NCI-H2227 treated with DMSO at 0.1 percent for 48 hours (cell line): ENCODE measurements around the gene CES2.
A peak's percentile ranks its signal among the peaks of the same experiment; 100 is the strongest.
"Not testable (repeated sequence)": the region's sequence is repeated elsewhere in the genome, so short reads cannot be mapped to it uniquely, and the experiment has no call there.

ENCODE experiments used
- DNase-seq: peaks from one replicate; lab custom pipeline; 2025; lab: John Stamatoyannopoulos, UW

CES2 gene

DNA sequence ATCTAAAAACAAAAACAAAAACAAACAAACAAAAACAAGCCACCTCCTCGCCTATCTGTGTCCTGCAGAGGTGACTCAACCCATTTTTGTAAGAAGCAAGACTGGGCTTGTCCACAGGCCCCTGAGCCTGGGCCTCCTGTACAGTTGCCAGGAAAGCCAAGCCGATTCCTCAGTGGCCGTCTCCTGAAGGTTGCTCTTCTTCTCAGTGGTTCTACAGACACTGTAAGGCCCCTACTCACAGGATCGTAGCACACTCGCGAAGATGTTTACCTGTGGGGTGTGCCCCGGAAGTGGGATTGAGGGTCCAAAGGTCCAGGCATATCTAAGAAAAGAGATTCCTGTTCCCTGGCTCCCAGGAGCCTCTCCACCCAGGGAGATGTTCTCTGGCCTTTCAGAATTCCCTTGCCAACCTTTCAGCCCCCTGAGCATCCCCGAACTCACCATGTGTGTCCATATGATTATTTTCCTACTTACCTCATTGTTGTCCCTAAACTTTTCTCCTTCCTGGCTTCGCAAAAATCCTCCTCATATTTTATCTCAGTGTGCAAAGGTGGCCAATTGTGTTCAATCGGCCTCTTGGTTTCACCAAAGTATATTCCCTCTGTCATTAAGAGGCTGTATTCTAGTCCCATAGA lies 18.3 kb downstream of the CES2 start:
- DNase-seq = no peak

DNA sequence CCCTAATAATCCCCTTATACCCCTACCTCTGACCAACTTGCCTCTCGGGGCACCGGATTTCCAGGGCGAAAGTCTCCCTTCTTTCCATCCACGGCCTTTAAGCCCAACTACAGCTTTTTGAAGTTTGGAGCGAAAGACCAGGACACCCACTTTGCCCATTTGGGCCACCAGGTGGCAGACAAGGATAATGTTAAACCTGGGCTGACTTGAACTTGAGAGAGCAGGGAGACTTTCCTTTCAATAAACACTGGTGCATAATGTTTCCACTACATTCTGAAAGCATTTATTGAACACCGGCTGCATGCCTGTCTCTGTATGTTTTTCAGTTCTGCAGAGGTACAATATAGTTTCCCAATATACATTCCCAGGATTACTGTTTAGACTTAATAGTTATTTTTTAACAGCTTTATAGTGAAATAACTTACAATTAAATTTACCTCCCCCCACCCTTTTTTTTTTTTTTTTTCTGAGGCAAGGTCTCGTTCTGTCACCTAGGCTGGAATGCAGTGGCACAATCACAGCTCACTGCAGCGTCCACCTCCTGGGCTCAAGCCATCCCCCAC lies 18.9 kb downstream of the CES2 start:
- DNase-seq = peak; percentile 56

DNA sequence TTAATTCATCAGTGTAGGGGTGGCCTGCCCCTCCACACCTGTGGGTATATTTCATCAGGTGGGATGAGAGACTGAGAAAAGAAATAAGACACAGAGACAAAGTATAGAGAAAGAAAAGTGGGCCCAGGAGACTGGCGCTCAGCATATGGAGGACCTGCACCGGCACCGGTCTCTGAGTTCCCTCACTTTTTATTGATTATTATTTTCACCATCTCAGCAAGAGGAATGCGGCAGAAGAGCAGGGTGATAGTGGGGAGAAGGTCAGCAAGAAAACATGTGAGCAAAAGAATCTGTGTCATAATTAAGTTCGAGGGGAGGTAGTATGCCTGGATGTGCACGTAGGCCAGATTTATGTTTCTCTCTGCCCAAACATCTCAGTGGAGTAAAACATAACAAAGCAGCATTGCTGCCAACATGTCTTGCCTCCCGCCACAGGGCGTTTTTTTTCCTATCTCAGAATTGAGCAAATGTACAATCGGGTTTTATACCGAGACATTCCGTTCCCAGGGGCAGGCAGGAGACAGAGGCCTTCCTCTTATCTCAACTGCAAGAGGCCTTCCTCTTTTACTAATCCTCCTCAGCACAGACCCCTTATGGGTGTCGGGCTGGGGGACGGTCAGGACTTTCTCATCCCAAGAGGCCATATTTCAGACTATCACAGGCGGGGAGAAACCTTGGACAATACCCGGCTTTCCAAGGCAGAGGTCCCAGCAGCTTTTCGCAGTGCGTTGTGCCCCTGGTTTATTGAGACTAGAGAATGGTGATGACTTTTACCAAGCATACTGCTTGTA lies 20.2 kb downstream of the CES2 start:
- DNase-seq = not testable (repeated sequence)

DNA sequence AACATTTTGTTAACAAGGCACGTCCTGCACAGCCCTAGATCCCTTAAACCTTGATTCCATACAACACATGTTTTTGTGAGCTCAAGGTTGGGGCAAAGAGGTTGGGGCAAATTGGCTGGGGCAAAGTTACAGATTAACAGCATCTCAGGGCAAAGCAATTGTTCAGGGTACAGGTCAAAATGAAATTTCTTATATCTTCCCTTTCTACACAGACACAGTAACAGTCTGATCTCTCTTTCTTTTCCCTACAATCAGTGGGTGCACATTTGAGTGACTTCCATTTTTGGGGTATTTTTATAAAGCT lies 20.8 kb downstream of the CES2 start:
- DNase-seq = not testable (repeated sequence)

DNA sequence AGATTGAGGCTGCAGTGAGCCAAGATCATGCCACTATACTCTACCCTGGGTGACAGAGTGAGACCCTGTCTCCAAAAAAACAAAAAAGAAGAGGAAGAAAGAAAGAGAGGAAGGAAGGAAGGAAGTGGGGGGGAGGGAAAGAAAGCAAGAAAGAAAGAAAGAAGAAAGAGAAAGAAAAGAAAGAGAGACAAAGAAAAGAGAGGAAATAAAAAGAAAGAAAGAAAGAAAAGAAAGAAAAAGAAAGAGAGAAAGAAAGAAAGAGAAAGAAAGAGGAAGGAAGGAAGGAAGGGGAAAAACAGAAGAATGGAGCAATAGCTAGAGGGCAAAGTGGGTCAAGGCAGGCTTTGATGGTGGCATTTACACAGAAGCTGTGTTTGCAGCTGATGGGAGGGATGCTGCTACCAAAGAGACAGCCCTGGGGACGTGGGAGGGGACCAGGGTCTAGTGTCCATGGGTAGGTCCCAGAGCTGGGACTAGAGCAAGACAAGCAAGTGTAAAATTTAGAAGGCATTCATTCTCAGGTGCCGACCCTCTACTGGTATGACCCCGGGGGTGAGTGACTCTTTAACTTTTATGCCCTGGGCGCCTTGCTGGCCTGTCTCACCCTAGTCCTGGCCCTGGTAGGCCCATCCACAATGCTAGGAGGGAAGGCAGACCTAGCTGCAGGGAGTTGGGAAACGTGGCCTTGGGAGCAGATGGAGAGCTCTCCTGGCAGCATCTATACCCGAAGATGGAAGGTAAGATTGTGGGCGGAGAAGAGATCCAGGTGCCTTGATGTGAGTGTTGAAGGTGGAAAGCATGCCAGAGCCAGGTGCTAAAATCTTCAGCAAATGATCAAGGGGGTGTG lies 23.8 kb downstream of the CES2 start:
- no peak for DNase-seq

DNA sequence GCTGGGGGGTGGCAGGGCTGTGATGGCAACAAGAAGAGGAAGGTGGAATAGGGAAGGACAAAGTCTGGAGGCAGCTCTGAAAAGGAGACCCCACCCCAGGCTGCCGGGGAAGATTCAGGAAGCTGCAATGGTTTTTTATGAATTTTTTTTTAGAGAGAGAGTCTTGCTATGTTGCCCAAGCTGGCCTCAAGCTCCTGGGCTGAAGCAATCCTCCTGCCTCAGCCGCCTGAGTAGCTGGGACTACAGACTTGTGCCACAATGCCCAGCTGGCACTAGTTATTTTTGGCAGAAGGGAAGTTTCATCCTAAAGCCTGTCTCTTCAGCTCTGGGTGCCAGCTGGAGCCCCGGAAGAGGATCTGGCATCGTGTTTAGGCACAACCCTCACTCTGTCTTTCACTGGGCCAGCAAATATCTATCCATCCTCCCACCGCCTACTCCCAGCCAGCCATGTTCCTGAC lies 24.4 kb downstream of the CES2 start:
- no peak for DNase-seq

DNA sequence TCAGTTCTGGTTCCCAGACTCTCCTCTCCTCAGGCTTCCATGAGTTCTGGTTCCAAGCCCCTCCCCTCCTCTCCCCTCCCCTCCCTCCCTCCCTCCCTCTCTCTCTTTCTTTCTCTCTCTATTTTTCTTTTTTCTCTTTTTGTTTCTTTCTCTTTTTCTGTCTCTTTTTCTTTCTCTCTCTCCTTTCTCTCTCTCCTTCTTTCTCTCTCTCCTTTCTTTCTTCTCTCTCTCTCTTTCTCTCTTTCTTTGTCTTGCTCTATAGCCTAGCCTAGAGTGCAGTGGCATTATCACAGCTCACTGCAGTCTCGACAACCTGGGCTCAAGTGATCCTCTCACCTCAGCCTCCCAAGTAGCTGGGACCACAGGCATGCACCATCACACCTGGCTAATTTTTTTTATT lies 25.0 kb downstream of the CES2 start:
- no peak for DNase-seq

DNA sequence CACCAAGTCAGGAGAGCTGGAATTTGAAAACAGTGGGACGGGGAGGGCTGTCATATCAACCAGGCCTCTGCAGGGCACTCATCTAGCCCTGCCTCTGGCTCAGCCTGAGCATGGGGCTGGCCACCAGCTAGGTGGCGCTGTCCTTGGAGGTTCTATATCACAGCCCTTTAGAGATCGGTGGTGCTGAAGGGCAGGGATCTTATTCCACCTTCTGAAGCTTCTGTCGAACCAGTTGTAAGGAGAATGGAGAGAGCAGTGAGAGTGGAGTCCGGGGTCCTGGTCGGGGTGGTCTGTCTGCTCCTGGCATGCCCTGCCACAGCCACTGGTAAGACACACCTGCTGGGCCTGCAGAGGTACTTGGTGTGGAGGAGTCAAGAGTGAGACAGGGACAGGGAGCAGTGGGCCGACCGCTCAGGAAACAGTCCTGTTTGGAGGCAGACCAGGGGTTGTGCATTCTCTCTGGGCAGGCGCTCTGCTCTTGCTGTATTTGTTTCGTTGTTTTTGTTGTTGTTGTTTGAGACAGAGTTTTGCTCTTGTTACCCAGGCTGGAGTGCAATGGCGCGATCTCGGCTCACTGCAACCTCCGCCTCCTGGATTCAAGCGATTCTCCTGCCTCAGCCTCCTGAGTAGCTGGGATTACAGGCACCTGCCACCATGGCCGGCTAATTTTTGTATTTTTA lies 25.9 kb downstream of the CES2 start, which contains the start of gene CES3:
Gene CES3, plus strand, starts transcription at position 202 of the 680 bp plus-strand sequence. Its CDS starts 42 bp downstream, at position 244.
- peak; percentile 54 for DNase-seq

DNA sequence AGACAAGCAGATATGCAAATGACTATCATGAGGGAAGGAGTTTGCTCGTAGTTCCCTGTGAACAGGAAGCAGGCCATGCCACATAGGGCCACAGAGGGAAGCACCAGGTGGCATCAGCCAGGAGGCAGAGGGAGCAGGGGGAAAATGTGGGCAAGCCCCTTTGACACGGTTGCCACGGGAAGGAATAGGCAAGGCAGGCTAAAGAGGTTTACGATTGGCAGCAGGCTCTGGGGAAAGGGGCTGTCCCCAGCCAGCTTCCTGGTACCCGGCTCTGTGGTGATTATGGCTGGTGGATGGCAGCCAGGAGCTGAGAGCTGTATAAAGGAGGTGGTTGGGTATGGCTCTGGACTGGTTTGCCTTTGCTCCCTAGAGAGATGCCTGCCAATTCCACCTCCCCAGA lies 26.6 kb downstream of the CES2 start:
- no peak for DNase-seq

DNA sequence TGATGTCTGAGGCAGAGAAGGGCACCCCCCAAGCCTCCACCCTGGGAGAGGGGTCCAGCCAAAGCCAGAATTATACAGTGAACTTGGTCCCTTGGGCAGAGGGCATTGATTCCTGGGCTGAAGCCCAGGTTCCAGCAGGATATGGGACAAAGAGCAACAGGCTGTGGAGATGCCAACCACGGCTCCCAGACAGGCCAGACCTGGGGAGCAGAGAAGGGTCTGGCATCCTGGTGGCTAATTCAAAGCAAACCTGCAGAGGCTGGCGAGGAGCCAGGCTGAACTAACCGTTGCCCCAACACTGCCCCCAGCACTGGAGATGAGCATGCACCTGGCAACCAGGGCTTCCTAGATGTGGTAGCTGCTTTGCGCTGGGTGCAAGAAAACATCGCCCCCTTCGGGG lies 28.7 kb downstream of the CES2 start:
- DNase-seq = no peak

DNA sequence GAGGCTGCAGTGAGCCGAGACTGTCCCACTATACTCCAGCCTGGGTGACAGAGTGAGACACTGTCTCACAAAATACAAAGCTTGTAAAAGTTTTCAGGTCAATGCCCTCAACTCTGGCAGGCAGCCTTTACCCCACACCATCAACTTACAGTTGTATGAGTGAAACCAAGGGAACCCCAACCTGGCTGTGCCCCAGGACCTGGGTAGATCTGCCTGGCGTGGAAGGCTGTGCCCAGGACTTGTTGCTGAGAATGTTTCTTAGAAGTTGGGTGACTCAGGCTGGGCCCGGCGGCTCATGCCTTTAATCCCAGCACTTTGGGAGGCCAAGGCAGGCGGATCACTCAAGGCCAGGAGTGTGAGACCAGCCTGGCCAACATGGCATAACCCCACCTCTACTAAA lies 33.5 kb downstream of the CES2 start:
- no peak for DNase-seq

DNA sequence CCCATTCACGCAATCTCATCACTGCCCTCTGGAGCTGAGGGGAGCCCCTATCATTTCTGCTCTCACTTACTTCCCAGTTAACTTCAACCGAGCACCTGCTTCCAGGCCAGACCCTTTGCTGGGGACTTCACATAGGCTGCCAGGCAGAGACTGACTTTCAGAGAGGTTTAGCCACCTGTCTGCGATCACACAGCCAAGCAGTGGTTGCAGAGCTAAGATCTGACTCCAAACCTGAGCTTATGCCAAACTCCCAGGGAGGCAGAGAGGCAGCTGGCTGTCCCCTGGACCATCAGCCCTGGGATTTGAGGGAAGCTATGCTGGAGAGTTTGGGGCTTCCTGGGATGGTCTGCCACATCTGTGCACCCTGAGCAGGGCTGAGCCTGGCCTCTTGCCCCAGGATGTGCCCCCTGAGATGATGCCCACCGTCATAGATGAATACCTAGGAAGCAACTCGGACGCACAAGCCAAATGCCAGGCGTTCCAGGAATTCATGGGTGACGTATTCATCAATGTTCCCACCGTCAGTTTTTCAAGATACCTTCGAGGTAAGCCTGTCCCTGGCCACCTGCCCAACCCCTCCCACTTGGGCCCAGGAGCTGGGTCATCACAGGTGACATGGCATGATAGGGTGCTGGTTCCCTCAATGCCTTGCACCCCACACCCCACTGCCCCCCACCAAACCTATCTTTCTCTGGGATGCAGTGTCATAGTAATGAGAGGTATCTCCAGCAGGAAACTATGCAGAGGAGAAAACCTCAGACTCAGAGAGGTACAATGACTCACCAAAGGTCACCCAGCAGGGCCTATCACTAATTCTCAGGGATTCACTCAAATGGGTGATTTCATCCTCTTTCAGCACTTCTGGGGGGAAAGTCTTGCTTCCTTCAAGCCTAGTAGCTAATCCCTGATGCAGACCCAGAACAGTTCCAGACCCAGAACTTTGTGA lies 35.7 kb downstream of the CES2 start:
- DNase-seq = no peak

DNA sequence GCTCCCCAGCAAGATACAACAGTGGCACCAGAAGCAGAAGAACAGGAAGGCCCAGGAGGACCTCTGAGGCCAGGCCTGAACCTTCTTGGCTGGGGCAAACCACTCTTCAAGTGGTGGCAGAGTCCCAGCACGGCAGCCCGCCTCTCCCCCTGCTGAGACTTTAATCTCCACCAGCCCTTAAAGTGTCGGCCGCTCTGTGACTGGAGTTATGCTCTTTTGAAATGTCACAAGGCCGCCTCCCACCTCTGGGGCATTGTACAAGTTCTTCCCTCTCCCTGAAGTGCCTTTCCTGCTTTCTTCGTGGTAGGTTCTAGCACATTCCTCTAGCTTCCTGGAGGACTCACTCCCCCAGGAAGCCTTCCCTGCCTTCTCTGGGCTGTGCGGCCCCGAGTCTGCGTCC lies 37.7 kb downstream of the CES2 start:
- DNase-seq = no peak

DNA sequence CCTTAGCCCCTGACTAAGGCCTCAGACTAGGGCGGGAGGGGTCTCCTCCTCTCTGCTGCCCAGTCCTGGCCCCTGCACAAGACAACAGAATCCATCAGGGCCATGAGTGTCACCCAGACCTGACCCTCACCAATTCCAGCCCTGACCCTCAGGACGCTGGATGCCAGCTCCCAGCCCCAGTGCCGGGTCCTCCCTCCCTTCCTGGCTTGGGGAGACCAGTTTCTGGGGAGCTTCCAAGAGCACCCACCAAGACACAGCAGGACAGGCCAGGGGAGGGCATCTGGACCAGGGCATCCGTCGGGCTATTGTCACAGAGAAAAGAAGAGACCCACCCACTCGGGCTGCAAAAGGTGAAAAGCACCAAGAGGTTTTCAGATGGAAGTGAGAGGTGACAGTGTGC lies 38.4 kb downstream of the CES2 start:
- DNase-seq = no peak

DNA sequence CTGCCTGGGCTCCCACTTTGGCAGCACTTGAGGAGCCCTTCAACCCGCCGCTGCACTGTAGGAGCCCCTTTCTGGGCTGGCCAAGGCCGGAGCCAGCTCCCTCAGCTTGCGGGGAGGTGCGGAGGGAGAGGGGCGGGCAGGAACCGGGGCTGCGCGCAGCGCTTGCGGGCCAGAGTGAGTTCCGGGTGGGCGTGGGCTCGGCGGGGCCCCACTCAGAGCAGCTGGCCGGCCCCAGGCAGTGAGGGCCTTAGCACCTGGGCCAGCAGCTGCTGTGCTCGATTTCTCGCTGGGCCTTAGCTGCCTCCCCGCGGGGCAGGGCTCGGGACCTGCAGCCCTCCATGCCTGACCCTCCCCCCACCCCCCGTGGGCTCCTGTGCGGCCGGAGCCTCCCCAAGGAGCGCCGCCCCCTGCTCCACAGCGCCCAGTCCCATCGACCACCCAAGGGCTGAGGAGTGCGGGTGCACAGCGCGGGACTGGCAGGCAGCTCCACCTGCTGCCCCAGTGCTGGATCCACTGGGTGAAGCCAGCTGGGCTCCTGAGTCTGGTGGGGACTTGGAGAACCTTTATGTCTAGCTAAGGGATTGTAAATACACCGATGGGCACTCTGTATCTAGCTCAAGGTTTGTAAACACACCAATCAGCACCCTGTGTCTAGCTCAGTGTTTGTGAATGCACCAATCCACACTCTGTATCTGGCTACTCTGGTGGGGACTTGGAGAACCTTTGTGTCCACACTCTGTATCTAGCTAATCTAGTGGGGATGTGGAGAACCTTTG lies 39.0 kb downstream of the CES2 start:
- DNase-seq = not testable (repeated sequence)

DNA sequence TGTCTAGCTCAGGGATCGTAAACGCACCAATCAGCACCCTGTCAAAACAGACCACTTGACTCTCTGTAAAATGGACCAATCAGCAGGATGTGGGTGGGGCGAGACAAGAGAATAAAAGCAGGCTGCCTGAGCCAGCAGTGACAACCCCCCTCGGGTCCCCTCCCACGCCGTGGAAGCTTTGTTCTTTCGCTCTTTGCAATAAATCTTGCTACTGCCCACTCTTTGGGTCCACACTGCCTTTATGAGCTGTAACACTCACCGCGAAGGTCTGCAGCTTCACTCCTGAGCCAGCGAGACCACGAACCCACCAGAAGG lies 39.6 kb downstream of the CES2 start:
- not testable (repeated sequence) for DNase-seq

DNA sequence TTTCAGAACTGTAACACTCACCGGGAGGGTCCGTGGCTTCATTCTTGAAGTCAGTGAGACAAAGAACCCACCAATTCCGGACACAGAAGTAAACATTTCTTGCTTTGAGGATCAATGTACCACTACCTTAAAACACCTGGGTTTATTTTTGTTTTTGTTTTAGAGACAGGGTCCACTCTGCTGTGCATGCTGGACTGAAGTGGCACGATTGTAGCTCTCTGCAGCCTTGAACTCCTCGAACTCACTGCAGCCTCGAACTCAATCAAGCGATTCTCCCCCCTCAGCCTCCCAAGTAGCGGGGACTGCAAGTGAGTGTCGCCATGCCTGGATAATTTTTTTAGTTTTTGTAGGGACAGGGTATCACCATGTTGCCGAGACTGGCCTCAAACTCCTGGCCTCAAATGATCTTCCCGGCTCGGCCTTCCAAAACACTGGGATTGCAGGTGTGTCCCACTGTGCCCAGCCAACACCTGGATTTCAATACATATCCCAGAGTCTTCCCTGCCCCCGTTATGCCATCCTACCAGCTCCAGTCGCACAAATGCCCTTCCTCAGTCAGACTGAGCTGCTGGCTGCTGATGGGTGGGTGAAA lies 40.1 kb downstream of the CES2 start:
- DNase-seq = no peak

DNA sequence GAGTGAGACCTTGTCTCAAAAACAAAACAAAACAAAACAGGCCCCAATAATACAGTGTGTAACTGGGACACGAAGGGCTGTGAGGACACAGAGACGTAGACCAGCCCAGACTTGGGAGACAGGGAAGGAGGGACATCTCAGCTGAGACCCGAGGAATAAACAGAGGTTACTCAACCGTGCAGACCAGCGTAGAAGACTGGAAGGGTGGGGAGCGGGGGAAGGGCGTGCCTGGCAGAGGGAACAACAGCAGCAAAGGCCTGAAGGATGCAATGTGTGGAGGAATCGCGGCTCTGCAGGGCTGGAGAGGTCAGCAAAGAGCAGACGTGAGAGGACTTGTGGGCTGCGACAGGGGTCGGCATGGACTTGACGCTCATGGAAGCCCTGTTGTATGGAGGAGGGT lies 41.4 kb downstream of the CES2 start:
- DNase-seq = no peak

DNA sequence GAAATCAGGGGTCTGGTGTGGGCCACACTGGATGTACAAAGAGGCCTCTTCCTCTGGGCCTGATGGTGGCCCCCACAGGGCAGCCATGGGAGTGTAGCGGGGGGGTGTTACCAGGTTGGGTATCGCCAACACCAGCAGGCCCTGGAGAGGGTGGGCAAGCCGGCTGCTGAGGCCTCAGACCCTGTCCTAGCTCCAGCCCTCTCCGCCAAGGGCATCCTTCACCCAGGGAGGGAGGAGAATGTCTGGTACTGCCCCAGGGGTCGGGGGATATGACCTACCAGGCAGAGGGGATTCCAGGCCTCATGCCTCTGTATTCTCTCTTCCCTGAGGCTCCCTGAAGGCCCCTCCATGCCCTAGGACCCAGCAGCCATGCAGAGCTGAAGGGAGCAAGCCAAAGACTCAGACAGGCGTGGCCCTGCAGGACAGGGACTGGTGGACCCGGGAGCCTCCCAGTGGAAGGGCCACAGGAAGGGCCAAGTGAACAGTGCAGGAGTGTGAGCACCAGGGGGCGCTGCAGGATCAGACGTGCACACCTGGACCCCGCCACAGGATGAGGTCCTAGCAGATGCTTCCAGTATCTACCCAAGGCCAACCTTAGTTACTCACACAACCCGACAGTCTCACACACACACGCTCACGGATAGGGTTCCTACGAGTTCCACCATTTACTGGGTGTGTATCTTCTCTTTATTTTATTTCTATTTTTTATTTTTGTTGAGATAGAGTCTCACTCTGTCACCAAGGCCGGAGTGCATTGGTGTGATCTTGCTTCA lies 42.2 kb downstream of the CES2 start:
- DNase-seq = peak; percentile 54
